Activated CD8-positive, alpha-beta memory T cell treated with anti-CD3 and anti-CD28 coated beads, Interleukin-2, amount 50 U/mL, for 24 hours (primary cell): Measurements from ENCODE around the gene CACNA1A.
A peak's percentile ranks its signal among the peaks of the same experiment; 100 is the strongest.

Experiments used
- DNase-seq: peaks from one replicate; pipeline ENCODE4 v3.0.0-alpha.2; 2020; ENCODE audit errors: extremely low read depth

Gene CACNA1A

DNA sequence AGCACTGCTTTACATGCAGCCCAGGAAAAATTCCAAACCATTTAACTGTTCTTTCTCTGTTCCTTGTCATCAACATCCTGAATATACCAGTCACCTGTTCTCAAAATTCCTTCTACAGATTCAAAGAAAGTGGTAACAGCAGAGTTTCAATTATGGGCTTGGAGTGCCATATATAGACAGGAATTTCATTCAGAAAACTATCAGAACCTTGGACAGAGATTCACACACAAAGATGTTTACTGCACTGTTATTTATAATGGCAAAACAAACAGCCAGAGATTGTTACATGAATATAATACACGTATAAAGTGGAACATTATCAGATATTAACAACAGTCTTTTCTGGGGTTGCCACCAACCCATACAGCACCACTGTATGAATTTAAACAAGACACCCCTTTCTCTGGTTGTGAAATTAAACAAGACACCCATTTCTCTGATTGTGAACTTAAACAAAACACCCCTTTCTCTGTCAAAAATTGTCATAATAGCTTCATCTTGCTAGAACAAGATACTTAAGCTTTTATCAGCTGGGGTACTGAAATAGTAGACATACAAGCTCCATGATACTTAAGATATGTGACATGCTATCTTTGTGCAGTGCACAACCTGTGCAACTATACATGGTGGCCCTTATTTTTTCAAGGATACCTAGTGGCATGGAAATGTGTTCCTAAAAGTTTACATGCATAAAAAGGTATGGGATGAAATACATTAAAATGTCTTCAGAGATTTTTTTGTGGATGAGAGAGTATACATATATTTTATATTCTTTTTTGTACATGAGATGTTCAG lies 12.6 kb downstream of the CACNA1A start:
- no peak for DNase-seq

DNA sequence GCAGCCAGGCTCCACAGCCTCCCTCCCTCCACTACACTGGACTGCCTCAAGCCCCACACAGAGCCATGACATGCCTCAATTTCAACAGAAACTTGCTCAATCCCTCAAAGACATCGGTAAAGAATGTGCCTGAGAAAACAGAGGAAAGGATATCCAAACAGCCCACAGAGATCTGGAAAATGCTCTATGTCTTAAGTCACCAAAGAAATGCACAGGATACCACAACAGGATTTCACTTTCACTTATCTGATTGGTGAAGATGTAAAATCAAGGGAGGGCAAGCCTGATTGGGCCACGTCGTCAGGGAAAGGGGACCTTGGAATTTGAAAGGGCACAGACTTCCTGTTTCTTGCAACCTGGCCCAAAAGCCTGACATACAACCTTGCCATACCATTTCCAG lies 14.2 kb downstream of the CACNA1A start:
- no peak for DNase-seq

DNA sequence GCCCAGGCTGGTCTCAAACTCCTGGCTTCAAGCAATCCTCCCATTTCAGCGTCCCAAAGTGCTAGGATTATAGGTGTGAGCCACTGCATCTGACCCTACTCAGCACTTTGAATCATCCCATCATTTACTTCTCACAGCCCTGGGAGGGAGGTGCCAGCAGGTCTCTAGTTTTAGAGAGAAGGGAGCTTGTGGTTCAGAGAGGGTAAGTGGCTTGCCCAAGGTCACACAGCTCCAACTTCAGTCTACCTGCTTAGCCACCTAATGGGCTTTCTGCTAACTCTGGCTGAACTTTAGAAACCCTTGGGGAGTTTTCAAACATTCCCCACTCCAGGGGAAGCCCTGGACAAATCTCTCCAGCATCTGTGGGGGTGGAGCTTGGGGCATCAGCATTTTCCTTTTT lies 18.3 kb downstream of the CACNA1A start:
- no peak for DNase-seq

DNA sequence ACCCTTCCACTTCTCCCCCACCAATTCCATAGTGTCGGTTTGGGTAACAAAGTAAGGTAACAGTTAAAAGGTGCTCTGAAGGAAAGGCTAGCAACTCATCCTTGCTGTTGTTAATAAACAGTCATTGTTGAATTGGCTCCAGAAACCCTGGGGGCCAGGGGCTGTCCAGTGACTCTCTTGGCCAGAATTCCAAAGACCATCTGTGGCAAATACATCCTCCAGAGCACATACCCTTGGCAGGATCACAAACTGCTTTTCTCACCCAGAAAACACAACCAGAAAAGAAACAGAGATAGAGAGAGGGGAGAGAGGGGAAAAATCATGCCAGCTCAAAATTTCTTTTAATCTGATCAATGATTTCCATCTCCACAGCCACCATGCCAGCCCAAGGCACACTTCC lies 22.1 kb downstream of the CACNA1A start:
- DNase-seq: no peak

DNA sequence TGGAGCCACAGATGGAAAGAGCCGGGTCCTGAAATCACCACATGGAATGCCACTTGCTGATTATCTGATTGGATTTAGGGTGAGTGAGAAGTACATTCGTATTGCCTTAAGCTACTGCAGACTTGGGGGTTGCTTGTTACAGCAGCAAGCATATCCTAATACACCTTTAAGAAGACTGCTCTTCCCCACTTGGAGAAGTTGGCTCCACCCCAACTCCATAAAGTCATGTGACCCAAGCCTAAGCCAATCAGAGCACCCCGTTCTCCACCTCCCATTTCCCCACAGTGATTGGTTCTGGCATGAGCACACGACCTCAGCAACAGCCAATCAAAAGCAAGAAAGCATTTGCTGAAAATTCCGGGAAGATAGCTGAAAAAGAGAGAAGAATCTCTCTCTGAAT lies 23.1 kb downstream of the CACNA1A start:
- no peak for DNase-seq

DNA sequence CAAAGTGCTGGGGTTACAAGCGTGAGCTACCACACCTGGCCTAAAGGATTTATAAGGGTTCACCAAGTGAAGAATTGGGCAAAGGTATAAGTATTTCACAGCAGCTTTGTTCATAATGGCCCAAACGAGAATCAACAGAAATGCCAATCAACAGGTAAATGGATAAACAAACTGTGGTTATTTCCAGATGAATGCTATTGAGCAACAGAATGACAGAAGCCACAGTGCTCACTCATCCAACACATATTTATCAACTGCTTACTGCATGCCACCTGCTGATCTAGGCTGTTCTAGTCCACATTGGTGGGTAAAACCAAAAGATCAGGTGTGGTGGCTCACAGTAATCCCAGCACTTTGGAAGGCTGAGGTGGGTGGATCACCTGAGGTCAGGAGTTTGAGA lies 27.7 kb downstream of the CACNA1A start:
- DNase-seq: no peak

DNA sequence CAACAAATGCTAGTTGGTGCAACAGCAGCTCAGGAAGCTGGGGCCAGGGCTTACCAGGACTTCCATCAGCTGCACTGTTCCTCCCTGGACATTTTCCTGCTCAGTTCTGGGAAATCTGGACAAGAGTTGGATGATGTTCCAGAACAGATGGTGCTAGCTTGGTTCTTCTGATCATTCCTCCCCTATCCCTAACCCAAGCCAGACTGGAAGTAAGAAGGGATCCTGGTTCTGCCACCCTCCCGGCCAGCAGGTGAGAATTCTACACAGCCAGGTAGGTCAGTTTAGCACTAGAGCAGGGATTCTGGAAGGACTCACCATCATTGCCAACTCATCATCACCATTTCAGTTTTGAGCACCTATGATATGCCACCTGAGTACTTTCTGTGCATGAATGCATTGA lies 30.2 kb downstream of the CACNA1A start:
- no peak for DNase-seq

DNA sequence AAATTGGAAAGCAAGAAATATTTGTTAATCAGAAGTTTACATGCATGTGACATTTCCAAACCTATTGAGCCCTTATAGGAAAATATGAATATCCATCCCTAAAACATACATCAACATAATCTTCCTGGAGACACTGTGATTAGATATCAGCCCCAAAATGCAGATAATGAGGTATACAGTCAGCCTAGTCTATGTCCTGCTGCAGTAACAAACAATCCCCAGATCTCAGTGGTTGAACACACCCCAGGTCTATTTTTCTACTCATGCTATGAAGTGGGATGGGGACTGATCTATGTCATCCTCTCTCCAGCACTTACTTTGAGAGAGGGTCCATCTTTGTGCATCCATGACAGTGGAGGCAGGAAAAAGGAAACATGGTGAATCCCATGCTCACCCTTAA lies 31.2 kb downstream of the CACNA1A start:
- no peak for DNase-seq

DNA sequence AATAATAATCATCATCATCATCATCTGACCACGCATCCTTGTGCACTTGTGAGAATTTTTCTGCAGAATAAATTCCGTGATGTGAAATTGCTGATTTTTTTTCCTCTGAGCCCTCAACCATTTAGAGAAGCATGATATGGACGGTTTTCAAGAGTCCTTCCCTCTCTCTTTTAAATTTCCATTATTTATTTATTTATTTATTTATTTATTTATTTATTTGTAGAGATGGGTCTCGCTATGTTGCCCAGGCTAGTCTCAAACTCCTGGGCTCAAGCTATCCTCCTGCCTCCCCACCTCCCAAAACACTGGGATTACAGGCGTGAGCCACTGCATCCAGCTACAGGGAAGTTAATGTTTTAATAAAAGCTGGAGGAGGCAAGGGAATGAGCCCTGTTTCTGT lies 39.6 kb downstream of the CACNA1A start:
- DNase-seq: no peak

DNA sequence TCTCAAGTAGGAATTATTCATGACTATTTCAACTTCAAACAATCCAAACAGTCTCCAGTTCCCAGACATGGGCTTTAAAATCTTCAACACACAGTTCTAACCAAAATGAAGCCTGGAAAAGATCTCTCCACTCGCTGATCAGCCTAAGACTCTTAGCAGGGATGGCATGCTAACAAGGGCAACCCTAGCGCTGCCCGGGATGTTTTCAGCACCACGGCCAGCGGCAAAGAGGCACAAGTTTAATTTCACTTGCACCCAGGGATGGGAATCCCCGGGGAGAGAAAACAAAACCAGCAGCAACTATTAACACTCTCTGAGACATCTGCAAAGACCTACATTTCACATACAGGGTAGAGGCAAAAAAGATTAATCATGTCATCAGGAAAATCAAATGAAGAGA lies 43.0 kb downstream of the CACNA1A start:
- no peak for DNase-seq

DNA sequence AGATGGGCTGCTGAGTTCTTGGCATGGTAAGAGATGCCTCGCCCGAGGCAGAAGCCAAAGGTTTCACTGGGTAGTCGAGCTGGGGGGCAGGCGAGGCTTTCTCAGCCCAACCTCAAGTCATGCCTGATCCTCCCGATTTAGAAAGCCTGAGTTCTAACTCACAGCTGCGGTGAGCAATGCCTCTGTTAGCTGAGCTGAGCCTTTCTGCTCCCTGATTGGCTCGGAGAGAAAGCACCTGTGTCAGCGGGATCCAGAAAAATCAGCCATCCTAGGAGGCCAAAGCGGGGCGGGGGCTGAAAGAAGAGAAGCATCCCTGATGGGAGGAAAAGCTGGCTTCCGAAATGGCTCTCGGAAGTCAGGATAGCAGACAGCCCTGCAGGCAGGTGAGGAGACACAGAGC lies 44.7 kb downstream of the CACNA1A start:
- DNase-seq: no peak

DNA sequence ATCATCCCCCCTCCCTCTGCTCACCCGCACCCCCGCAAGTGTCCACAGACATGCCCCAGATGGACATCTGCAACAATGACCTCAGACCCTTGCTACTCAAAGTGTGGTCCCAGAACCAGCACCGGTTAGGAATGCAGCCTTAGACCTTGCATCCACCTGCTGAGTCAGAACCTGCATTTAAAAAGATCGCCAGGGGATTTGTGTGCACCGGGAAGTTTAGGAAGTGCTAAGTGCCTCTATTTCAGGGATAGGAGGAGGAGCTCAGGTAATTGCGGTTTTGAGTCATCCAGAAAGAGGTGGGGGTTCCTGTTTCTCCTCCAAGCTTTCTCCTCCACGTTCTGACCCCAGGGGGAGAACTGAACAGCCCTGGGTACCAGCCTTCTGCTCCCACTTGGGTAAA lies 46.2 kb downstream of the CACNA1A start:
- no peak for DNase-seq

DNA sequence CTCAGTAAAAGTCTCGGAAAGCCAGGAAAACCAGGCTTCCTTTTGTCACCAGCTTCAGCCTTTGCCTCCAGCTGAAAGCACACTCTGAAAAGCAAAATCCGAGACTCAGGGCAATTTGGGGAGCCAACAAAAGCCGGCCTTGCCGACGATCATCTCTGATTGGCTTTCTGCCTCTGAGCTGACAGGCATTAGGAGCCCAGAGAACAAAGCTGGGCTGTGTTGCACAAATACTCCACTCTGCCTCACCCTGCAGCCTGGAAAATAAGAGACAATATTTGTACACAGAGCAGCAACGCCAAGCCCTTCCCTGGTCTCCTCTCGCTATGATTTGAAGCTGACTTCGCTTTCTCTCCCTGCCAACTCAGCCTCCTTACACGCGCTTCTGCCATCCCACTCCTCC lies 46.9 kb downstream of the CACNA1A start:
- no peak for DNase-seq

DNA sequence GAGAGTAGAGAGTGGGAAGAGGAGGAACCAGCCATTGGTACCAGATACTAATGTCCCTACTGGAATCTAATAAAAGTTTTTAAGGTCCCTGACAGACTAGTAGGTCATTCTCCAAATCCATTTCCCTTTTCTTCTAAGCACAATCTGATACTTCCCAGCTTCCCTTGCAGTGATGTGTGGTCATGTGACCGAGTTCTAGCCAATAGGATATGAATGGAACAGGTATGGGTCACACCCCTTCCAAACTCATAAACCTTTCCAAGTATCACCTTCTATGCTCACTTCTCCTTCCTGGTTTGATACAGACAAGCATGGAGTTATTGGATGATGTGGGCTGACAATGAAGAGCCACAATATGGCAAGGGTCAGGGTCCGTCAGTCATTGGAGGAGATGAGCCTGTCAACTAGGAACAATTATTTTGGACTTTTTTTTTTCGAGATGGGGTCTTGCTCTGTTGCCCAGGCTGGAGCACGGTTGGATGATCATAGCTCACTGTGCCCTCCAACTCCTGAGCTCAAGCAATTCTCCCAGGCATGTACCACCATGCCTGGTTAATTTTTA lies 54.8 kb downstream of the CACNA1A start:
- DNase-seq: no peak

DNA sequence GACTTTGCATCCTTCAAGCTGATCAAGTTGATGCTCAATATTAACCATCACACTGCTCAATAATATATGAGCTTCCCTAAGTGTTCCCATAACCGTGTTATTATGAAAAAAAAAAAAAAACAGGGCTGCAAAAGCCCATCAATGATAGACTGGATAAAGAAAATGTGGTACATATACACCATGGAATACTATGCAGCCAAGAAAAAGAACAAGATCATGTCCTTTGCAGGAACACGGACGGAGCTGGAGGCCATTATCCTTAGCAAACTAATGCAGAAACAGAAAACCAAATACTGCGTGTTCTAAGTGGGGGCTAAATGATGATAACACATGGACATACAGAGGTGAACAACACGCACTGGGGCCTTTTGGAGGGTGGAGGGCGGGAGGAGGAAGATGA lies 58.3 kb downstream of the CACNA1A start:
- DNase-seq: no peak

DNA sequence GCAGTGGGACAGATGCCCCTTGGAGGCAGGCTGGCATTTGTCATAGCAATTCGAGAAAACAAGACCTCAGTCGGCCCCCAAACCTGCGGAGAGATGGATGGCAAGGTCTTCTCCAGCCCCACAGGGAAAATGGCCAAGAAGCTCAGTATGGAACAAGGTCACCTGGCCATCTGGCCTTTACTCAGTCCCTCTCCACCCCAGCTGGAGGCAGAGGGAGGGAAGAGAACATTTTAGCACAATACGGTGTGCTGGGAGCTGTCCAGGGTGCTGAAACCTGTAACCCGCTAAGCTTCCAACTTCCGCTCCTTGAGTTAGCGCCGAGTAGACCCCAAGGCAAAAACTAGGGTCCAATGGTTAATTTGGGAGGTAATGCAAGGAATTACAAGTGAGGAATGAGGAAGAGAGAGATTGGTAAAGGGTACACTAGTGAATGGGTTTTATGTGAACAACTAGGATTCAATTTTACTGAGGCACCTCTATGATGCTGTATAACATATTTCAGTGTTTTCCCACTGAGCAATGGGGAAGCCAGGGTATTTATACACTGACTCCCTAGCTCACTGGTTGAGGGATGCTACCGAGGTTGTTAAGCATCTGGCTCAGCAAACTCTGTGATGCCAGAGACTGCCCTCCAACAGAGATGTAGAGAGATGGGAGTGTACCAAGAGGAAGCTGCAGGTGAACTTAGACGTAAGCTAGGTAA lies 64.3 kb downstream of the CACNA1A start:
- no peak for DNase-seq

DNA sequence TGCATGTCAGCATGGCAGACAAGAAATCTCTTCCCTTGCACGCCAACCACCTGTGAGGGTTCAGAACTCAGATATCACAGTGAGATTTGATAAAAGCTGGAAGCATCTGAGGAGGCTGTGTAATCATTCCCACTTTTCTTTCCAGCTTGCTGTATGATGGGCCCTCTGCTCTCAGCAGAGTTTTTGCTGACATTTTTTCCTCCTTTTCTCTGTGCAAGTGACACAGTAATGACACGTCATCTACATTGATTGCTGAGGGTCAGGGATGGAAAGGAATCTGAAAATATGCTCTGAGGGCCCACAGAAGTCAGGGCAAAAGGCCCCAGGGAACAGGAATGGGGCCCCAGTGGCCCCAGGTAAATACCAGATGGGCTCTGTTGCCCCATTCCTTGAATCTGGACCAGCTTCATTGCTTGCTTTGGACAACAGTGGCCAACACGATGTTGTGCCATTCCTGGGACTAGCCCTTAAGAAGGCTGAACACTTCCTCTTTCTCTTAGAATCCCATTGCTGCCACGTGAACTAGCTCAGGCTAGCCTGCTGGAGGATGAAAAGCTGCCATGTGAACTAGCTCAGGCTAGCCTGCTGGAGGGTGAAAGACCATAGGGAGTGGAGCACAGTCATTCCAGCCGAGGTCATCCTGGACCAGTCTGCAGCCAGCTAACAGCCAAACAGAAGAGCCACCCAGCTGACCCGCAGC lies 68.2 kb downstream of the CACNA1A start:
- DNase-seq: no peak

DNA sequence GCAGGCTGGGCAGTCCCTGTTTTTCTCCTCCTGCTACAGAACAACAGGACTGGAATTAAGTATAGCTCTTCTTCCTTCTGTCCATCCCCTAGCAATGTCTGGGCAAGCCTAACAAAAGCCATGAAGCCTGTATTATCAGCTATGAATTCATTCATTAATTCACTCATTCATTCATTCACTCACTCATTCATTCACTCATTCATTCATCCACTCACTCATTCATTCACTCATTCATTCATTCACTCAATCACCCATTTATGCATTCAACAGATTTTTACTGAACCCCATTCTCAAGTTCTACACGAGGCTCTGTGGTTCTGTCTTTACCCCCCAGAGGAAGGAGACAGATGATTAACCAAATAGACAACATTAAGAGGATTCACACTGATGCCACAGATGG lies 69.9 kb downstream of the CACNA1A start:
- DNase-seq: no peak

DNA sequence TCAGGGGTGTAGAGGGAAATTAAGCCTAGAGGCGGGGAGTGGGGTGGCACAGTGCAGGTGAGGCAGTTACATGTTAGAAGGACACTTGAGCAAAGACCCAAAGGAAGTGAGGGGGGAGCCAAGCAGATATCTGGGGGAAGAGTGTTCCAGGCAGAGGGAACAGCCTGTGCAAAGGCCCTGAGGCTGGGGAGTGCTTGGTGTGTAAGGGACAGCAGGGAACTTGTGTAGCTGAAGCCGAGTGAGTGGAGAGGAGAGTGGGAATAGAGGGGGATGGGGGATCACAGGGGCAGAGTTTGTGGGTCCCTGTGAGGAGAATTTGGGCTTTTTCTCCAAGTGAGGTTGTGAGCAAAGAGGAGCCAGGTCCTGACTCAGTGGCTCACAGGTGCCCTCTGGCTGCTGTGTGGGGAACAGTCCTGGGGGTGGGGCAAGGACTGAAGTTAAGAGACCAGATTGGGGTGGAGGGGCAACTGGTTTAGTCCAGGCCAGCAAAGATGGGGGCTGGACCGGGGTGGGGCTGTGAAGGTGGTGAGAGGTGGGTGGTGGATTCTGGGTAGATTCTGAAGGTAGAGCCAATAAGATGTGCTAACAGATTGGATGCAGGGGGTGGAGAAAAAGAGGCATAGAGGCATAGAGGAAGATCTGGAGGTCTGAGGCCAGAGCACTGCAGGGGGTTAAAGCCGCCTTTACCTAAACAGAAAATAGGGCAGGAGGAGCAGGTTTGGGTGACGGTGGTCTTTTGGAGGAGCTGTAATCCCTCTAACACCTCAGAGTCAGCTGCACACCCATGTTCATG lies 75.3 kb downstream of the CACNA1A start:
- DNase-seq: peak; percentile 7

DNA sequence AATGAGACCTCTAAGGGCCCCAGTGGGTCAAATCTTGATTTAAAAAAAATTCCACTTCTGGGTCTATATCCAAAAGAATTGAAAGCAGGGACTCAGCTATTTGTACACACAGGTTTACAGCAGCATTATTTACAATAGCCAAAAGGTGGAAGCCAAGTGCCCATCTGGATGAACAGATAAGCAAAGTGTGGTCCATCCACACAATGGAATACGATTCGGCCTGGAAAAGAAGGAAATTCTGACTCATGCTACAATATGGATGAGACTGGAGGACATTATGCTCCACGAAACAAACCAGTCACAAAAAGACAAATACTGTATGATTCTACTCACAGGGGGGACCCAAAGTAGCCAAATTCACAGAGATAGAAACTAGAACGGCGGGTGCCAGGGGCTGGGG lies 76.7 kb downstream of the CACNA1A start:
- DNase-seq: no peak

DNA sequence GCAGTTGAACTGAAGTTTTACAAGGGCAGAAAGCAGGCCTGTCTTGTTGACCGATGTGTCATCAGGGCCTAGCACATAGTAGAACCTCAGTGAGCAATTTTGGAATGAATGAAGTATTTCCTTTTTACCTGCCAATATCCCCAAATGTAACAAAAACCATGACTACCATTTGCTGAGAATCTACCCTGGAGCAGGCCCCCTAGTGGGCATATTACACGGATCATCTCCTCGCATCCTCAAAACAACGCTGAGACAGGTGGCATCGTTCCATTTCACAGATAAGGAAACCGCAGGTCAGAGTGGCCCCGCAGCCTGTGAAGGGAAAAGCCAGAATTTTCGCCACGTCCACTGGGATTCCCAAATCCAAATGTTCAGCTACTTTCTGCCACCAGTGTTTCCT lies 77.9 kb downstream of the CACNA1A start:
- DNase-seq: no peak
